Activated CD8-positive, alpha-beta memory T cell treated with anti-CD3 and anti-CD28 coated beads, Interleukin-2, amount 10 ng/mL, durations not matched to agents 7 days and 5 days (primary cell): ENCODE data around the gene SLCO3A1. TPM values are rescaled to one million over a fixed set of nuclear protein-coding genes. Genes with fewer than 3 reads are reported as not detected.

Source experiments
- ATAC-seq: fragments of 150-1000 bp; cut with Tn5 transposase; one replicate; pipeline ENCODE4 v1.10.0; 2021; ENCODE audit warnings: moderate library complexity
- CTCF ChIA-PET: fragments of 350-600 bp; sonication (Branson Sonifier 250); formaldehyde crosslinking; loops from one replicate; lab custom pipeline; 2021; ENCODE audit warnings: antibody characterized with exemption; lab: Charles Lee
- DNase-seq: peaks from one replicate; pipeline ENCODE4 v3.0.0-alpha.2; 2020
- H3K27ac Mint-ChIP-seq: one replicate; pipeline ENCODE4 v1.8.0; 2021; ENCODE audit warnings: mild to moderate bottlenecking, mixed read lengths
- H3K27me3 Mint-ChIP-seq: one replicate; pipeline ENCODE4 v1.8.0; 2021; ENCODE audit warnings: mixed read lengths
- H3K36me3 Mint-ChIP-seq: one replicate; pipeline ENCODE4 v1.8.0; 2021; ENCODE audit warnings: mild to moderate bottlenecking, mixed read lengths
- H3K4me1 Mint-ChIP-seq: one replicate; pipeline ENCODE4 v1.8.0; 2021; ENCODE audit warnings: mixed read lengths
- H3K4me3 Mint-ChIP-seq: one replicate; pipeline ENCODE4 v1.8.0; 2021; ENCODE audit warnings: mild to moderate bottlenecking, moderate library complexity, mixed read lengths
- H3K9me3 Mint-ChIP-seq: one replicate; pipeline ENCODE4 v1.8.0; 2022; ENCODE audit warnings: low read depth, mixed read lengths
- total RNA-seq, 2 experiments: library from RNA; stranded (reverse); gene quantifications; one replicate each; pipeline ENCODE4 v1.2.3, GENCODE V29; 2021

SLCO3A1 gene
- total RNA-seq, 2 experiments from 2014 or later: 20.8 to 32.0 TPM

GRCh38 chr15:91928675-91929074 lies 75.2 kb downstream of the SLCO3A1 start:
- ATAC-seq (no peak), DNase-seq (no peak)
- H3K27ac Mint-ChIP-seq: no peak overlapping the region
- CTCF ChIA-PET: interaction anchor here (0.8 kb wide), 1 partner anchor 76 kb away, joined by 3 read pairs; no protein-coding TSS in a partner anchor
- no peak overlapping the region for H3K4me3 Mint-ChIP-seq
- no peaks in the 10 kb centered on the region for H3K4me1 Mint-ChIP-seq
- no peaks in the 10 kb centered on the region for H3K36me3 Mint-ChIP-seq
- H3K27me3 Mint-ChIP-seq: no peaks in the 10 kb centered on the region
- H3K9me3 Mint-ChIP-seq: no peaks in the 10 kb centered on the region

GRCh38 chr15:91929509-91929908 lies 76.0 kb downstream of the SLCO3A1 start:
- CTCF ChIA-PET: no interaction called here
- H3K36me3 Mint-ChIP-seq: peaks cover under 1% of the 10 kb centered on the region
- DNase-seq (no peak), ATAC-seq (no peak)
- peaks cover 3% of the 10 kb centered on the region for H3K9me3 Mint-ChIP-seq
- H3K27me3 Mint-ChIP-seq: no peaks in the 10 kb centered on the region
- no peaks in the 10 kb centered on the region for H3K4me1 Mint-ChIP-seq
- no peak overlapping the region for H3K27ac Mint-ChIP-seq
- H3K4me3 Mint-ChIP-seq: no peak overlapping the region

- CTCF ChIA-PET: no interaction called here
- Mint-ChIP-seq H3K27me3 (no peaks in the 10 kb centered on the region), H3K36me3 (peaks cover 3% of the 10 kb centered on the region), H3K27ac (no peak overlapping the region), H3K4me1 (peaks cover 2% of the 10 kb centered on the region), H3K4me3 (no peak overlapping the region), H3K9me3 (peaks cover 3% of the 10 kb centered on the region)
- ATAC-seq (no peak), DNase-seq (no peak)
These were observed 76.6 kb downstream of the SLCO3A1 start for GRCh38 chr15:91930092-91930491.

GRCh38 chr15:91936182-91936775 lies 82.8 kb downstream of the SLCO3A1 start:
- DNase-seq (no peak), ATAC-seq (no peak)
- Mint-ChIP-seq H3K27ac (no peak overlapping the region), H3K4me3 (no peak overlapping the region), H3K4me1 (peaks cover 15% of the 10 kb centered on the region), H3K27me3 (no peaks in the 10 kb centered on the region), H3K9me3 (peaks cover 3% of the 10 kb centered on the region), H3K36me3 (peaks cover 3% of the 10 kb centered on the region)
- CTCF ChIA-PET: interaction anchor here (0.7 kb wide), 1 partner anchor 299 kb away, joined by 3 read pairs; no protein-coding TSS in a partner anchor

- Mint-ChIP-seq H3K4me3 (no peak overlapping the region), H3K36me3 (peaks cover 3% of the 10 kb centered on the region), H3K27ac (no peak overlapping the region), H3K9me3 (peaks cover 3% of the 10 kb centered on the region), H3K27me3 (no peaks in the 10 kb centered on the region), H3K4me1 (peaks cover 17% of the 10 kb centered on the region)
- ATAC-seq (no peak), DNase-seq (no peak)
- CTCF ChIA-PET: no interaction called here
These were observed 83.4 kb downstream of the SLCO3A1 start for GRCh38 chr15:91936927-91937326.

- no peaks in the 10 kb centered on the region for H3K27me3 Mint-ChIP-seq
- no peak for DNase-seq
- H3K36me3 Mint-ChIP-seq: peaks cover 3% of the 10 kb centered on the region
- peaks cover 26% of the 10 kb centered on the region for H3K4me1 Mint-ChIP-seq
- H3K27ac Mint-ChIP-seq: no peak overlapping the region
- CTCF ChIA-PET: no interaction called here
- H3K4me3 Mint-ChIP-seq: no peak overlapping the region
- no peak for ATAC-seq
- peaks cover 3% of the 10 kb centered on the region for H3K9me3 Mint-ChIP-seq
These were observed 84.6 kb downstream of the SLCO3A1 start for GRCh38 chr15:91938136-91938535.

- CTCF ChIA-PET: no interaction called here
- H3K4me1 Mint-ChIP-seq: peaks cover 32% of the 10 kb centered on the region
- ATAC-seq: no peak
- no peak overlapping the region for H3K27ac Mint-ChIP-seq
- H3K9me3 Mint-ChIP-seq: no peaks in the 10 kb centered on the region
- peaks cover 3% of the 10 kb centered on the region for H3K36me3 Mint-ChIP-seq
- DNase-seq: no peak
- H3K27me3 Mint-ChIP-seq: no peaks in the 10 kb centered on the region
- H3K4me3 Mint-ChIP-seq: no peak overlapping the region
These were observed 85.9 kb downstream of the SLCO3A1 start for GRCh38 chr15:91939403-91939831.

GRCh38 chr15:91940496-91941381 lies 87.2 kb downstream of the SLCO3A1 start:
- Mint-ChIP-seq H3K27ac (no peak overlapping the region), H3K4me3 (no peak overlapping the region), H3K4me1 (peaks cover 24% of the 10 kb centered on the region)

GRCh38 chr15:91941871-91942658 lies 88.6 kb downstream of the SLCO3A1 start:
- CTCF ChIA-PET: interaction anchor here (0.9 to 2.5 kb wide), 7 partner anchors 9 to 640 kb away, joined by 3 to 16 read pairs (median 6); partner anchors contain the start of gene SLCO3A1
- ATAC-seq (no peak), DNase-seq (no peak)
- H3K9me3 Mint-ChIP-seq: no peaks in the 10 kb centered on the region
- no peak overlapping the region for H3K27ac Mint-ChIP-seq
- no peak overlapping the region for H3K4me3 Mint-ChIP-seq
- H3K27me3 Mint-ChIP-seq: no peaks in the 10 kb centered on the region
- H3K36me3 Mint-ChIP-seq: no peaks in the 10 kb centered on the region
- peaks cover 21% of the 10 kb centered on the region for H3K4me1 Mint-ChIP-seq

More at GRCh38 chr15:91940496-91941381, 87.2 kb downstream of the SLCO3A1 start:
- ATAC-seq (no peak), DNase-seq (no peak)
- CTCF ChIA-PET: interaction anchor here (0.9 to 2.5 kb wide), 6 partner anchors 87 to 638 kb away, joined by 3 to 16 read pairs (median 6); partner anchors contain the start of gene SLCO3A1
- no peaks in the 10 kb centered on the region for H3K27me3 Mint-ChIP-seq
- no peaks in the 10 kb centered on the region for H3K36me3 Mint-ChIP-seq
- no peaks in the 10 kb centered on the region for H3K9me3 Mint-ChIP-seq

GRCh38 chr15:91942720-91943394 lies 89.3 kb downstream of the SLCO3A1 start:
- Mint-ChIP-seq H3K36me3 (no peaks in the 10 kb centered on the region), H3K27ac (peak overlapping the region; percentile 57), H3K4me1 (peaks cover 23% of the 10 kb centered on the region), H3K9me3 (no peaks in the 10 kb centered on the region), H3K4me3 (peak overlapping the region; percentile 50), H3K27me3 (no peaks in the 10 kb centered on the region)
- CTCF ChIA-PET: interaction anchor here (1.9 to 2.5 kb wide), 3 partner anchors 90 to 236 kb away, joined by 5 to 16 read pairs (median 16); partner anchors contain the start of gene SLCO3A1
- DNase-seq: peak; percentile 70
- ATAC-seq: peak; percentile 86

- DNase-seq (no peak), ATAC-seq (no peak)
- H3K4me1 Mint-ChIP-seq: peaks cover 23% of the 10 kb centered on the region
- H3K27me3 Mint-ChIP-seq: no peaks in the 10 kb centered on the region
- CTCF ChIA-PET: no interaction called here
- no peaks in the 10 kb centered on the region for H3K9me3 Mint-ChIP-seq
- H3K27ac Mint-ChIP-seq: no peak overlapping the region
- no peaks in the 10 kb centered on the region for H3K36me3 Mint-ChIP-seq
- H3K4me3 Mint-ChIP-seq: no peak overlapping the region
These were observed 90.8 kb downstream of the SLCO3A1 start for GRCh38 chr15:91944331-91944730.

- H3K4me1 Mint-ChIP-seq: peaks cover 26% of the 10 kb centered on the region
- H3K4me3 Mint-ChIP-seq: no peak overlapping the region
- H3K27me3 Mint-ChIP-seq: no peaks in the 10 kb centered on the region
- H3K9me3 Mint-ChIP-seq: no peaks in the 10 kb centered on the region
- ATAC-seq: no peak
- H3K27ac Mint-ChIP-seq: no peak overlapping the region
- H3K36me3 Mint-ChIP-seq: no peaks in the 10 kb centered on the region
- DNase-seq: no peak
- CTCF ChIA-PET: no interaction called here
These were observed 91.9 kb downstream of the SLCO3A1 start for GRCh38 chr15:91945385-91945784.
